C4-2B (cell line): ENCODE measurements around the gene CYP46A1.
"Not testable (repeated sequence)": the region's sequence is repeated elsewhere in the genome, so short reads cannot be mapped to it uniquely, and the experiment has no call there.

Experiments
- H3K27ac ChIP-seq: fragments of 450-650 bp; 2 replicates; pipeline ENCODE4 v1.5.1; 2017
- ZFX ChIP-seq: fragments of 450-650 bp; IDR thresholded peaks from 2 replicates; pipeline ENCODE4 v1.6.1; 2017
- TF ChIP-seq, protein P1 (sequence below): fragments of 450-650 bp; conservative IDR thresholded peaks from 2 replicates; pipeline ENCODE4 v1.5.1; 2017; ENCODE audit warnings: mild to moderate bottlenecking

Gene CYP46A1

DNA sequence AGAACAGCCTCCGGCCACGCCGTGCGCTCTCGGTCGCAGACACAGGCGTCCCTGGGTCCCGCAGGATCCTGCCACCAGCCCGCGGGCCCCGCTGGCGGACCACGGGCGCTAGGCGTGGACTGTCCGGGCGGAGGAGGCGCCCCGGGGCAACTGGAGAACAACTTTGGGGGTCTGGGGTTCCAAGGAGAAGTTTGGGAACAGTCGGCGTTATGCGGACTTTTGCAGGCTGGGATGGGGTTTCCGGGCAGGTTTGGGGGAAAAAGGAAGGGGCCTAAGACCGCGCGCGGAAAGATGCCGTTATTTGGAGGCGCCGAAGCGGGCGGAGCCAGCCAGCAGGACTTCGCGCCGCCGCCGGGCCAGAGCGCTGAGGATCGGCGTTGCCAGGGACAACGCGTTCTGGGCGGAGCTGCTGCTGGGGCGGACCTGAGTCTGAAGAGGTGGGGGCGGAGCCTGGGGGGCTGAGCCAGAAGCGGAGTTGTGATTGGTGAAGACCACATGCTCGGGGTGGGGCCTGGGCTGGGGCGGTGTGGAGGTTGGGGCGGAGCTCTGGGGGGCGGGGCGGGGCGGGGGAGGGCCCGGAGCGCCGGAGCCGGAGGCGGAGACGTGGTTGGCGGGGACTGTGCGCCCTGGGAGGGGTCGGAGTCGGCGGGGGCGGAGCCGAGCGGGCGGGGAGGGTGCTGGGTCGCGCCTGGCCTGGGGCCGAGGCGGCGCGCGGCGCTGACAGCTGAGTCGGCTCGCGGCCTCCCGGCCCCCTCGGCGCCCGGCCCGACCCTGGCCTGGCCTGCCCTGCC, at the start of gene CYP46A1:
TSS of gene CYP46A1 (plus strand) at position 680 of the 791 bp plus-strand sequence. CDS start 120 bp downstream, outside the sequence.
- H3K27ac ChIP-seq, result peak within 1 kb of the TSS; percentile 63
- no peak for TF ChIP-seq ZFX
- TF ChIP-seq, protein P1, sequence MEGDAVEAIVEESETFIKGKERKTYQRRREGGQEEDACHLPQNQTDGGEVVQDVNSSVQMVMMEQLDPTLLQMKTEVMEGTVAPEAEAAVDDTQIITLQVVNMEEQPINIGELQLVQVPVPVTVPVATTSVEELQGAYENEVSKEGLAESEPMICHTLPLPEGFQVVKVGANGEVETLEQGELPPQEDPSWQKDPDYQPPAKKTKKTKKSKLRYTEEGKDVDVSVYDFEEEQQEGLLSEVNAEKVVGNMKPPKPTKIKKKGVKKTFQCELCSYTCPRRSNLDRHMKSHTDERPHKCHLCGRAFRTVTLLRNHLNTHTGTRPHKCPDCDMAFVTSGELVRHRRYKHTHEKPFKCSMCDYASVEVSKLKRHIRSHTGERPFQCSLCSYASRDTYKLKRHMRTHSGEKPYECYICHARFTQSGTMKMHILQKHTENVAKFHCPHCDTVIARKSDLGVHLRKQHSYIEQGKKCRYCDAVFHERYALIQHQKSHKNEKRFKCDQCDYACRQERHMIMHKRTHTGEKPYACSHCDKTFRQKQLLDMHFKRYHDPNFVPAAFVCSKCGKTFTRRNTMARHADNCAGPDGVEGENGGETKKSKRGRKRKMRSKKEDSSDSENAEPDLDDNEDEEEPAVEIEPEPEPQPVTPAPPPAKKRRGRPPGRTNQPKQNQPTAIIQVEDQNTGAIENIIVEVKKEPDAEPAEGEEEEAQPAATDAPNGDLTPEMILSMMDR, result no peak

DNA sequence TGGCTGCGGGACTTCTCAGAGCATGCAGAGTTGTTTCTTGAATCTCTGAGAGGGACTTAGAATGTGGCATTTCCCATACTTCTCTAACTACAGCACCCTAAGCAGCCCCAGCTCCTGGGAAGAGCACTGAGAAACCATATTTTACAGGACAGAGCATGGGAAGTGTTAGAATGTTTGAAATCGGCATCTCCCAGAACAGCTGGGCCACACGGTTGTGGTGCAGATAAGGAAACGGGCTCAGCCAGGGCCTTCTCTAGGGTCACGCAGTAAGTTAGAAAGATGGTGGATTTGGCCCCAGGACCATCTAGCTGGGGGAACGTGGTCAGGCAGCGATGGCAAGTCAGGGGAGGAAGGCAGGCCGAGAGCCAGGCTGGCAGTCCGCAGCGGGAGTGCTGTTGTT, 49.7 kb upstream of the CYP46A1 start:
- no peak overlapping the region for H3K27ac ChIP-seq
- TF ChIP-seq, protein P1, result no peak
- no peak for TF ChIP-seq ZFX

DNA sequence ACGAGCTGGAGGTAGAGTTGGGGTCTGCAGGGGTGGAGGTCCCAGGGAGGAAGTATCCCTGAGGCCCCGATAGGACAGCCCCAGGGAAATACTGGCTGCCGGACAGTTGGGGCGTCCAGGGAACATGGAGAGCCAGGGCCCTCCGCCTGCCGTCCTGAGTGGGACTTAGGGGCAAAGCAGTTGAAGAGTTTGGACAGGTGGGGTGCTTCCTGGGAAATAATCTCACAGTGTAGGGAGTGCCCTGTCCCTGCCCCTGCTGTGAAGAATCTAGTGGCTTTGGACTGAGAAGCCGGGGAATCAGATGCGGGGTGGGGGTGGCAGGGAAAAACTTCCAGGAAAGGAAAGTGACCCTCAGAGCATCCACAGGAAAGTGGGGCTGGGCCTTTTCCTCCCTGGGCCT, 49.0 kb upstream of the CYP46A1 start:
- no peak for TF ChIP-seq ZFX
- TF ChIP-seq, protein P1, result no peak
- H3K27ac ChIP-seq, result no peak overlapping the region

DNA sequence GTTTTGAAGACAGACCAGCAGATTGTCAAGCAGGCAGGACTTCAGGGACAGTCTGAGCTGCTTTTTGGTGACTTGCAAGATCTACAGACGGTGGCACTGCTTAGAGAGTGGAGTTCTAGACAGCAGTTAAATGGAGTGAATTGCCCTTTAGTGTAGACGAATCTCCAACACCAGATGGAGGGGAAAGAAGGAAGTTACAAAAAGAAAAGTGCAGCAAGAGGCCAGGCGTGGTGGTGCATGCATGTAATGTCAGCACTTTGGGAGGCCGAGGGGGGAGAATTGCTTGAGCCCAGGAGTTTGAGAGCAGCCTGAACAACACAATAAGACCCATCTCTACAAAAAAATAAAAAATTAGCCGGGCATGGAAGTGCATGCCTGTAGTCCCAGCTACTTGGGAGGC, 47.6 kb upstream of the CYP46A1 start:
- TF ChIP-seq ZFX, result no peak
- TF ChIP-seq, protein P1, result no peak
- no peak overlapping the region for H3K27ac ChIP-seq

DNA sequence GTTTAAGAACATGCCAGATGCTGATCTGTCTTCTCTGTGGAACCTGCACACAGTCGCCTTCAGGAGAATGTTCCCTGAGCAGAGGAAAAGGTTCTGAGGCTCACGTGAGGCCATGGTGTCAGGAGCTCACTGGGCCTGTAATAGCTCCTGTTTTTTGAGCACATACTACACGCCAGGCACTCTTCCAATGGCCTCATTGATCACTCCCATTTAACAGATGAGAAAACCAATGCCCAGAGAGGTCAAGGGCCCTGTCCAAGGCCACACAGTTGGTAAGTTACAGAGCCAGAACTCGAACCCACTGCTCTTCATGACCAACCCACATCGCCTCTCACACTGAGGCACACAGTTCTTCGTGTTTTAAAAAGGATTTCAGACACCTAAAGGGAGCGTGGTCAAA, 46.5 kb upstream of the CYP46A1 start:
- H3K27ac ChIP-seq, result no peak overlapping the region
- TF ChIP-seq ZFX, result no peak
- TF ChIP-seq, protein P1, result no peak

DNA sequence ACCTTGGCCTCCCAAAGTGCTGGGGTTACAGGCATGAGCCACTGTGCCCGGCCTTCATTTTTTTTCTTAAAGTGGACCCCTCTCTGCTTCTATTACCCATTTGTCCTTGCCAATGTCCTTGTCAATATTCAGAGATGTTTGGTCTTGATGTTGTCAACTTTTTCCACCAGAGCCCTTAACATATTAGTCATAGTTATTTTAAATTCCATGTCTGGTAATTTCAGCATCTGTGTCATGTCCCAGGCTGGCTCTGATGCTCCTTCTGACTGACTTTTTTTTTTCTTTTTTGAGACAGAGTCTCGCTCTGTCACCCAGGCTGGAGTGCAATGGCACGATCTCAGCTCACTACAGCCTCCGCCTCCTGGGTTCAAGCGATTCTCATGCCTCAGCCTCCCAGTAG, 41.3 kb upstream of the CYP46A1 start:
- H3K27ac ChIP-seq, result not testable (repeated sequence)

DNA sequence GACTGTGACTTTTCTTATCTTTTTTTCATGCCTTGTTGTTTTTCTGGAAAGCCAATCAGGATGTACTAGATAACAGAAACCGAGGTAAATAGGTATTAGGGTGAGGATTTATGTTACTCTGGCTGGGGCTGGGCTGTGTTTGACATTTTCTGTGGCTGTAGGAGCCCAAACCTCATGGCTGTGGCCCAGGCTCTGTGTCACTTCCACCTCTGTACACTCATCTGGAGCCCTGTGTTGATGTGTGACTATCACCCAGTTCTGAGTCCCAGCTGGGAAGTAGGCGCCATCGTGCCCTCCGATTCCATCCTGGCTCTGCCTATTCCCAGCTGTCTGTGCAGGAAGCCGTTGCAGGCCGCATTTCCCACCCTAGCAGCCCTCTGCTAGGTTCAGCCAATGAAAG, 40.8 kb upstream of the CYP46A1 start:
- TF ChIP-seq, protein P1, result no peak
- TF ChIP-seq ZFX, result no peak

DNA sequence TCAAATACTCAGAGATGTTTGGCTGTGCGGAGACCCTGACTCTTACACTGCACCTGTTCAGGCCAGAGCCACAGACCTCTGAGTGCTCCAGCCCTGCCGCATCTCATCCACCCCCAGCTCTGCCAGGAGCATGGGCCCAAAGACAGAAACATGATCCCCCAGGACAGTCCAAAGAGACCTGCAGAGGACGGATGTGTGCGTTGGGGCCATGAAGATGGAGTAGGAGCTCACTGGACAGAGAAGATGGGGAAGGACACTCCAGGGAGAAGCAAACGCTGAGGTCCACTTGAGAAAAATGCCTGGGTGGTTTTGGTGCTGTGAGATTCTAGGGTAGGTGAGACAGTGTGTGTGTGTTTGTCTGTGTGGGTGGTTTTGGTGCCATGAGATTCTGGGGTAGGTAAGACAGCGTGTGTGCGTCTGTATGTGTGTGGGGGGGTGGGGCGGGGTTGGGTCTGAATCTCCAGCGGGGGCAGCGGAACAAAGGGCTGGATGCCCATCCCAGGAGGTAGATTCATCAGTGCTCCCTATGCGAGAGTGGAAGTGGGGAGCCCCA, 40.0 kb upstream of the CYP46A1 start:
- TF ChIP-seq, protein P1, result no peak
- TF ChIP-seq ZFX, result no peak

More for the DNA sequence above, 40.8 kb upstream of the CYP46A1 start:
- H3K27ac ChIP-seq, result no peak overlapping the region

More for the DNA sequence above, 40.0 kb upstream of the CYP46A1 start:
- H3K27ac ChIP-seq, result no peak overlapping the region
